Peyer's patch (tissue), 4 donors: ENCODE results near the gene PDIK1L.

Experiments
- POLR2A ChIP-seq, 2 donors: fragments of 450-650 bp; IDR thresholded peaks; one replicate each; pipeline ENCODE4 v1.5.1; 2017; ENCODE audit warnings: antibody characterized with exemption in 2 of 2, mild to moderate bottlenecking in 2 of 2, moderate library complexity in 2 of 2
- TF ChIP-seq, protein P1 (sequence below), 6 experiments: fragments of 450-650 bp in 4 of 6; fragments of 200-600 bp in 2 of 6; sonication (generic) in 1 of 6; IDR thresholded peaks; one replicate each; pipeline ENCODE4 v1.5.1; 2017 to 2019; ENCODE audit warnings: antibody characterized with exemption in 6 of 6, mild to moderate bottlenecking in 3 of 6, moderate library complexity in 1 of 6

- TF ChIP-seq POLR2A (IDR thresholded peaks at IDR 0.05): no peak
- TF ChIP-seq, protein P1, sequence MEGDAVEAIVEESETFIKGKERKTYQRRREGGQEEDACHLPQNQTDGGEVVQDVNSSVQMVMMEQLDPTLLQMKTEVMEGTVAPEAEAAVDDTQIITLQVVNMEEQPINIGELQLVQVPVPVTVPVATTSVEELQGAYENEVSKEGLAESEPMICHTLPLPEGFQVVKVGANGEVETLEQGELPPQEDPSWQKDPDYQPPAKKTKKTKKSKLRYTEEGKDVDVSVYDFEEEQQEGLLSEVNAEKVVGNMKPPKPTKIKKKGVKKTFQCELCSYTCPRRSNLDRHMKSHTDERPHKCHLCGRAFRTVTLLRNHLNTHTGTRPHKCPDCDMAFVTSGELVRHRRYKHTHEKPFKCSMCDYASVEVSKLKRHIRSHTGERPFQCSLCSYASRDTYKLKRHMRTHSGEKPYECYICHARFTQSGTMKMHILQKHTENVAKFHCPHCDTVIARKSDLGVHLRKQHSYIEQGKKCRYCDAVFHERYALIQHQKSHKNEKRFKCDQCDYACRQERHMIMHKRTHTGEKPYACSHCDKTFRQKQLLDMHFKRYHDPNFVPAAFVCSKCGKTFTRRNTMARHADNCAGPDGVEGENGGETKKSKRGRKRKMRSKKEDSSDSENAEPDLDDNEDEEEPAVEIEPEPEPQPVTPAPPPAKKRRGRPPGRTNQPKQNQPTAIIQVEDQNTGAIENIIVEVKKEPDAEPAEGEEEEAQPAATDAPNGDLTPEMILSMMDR (IDR thresholded peaks at IDR 0.05): no peak
Observed at GRCh38 chr1:26121854-26122773, 10.5 kb downstream of the PDIK1L start.
